ENCODE results near the gene LAMP1. TPM values are rescaled to one million over a fixed set of nuclear protein-coding genes. Genes with fewer than 3 reads are reported as not detected.
A peak's percentile ranks its signal among the peaks of the same experiment; 100 is the strongest.

LAMP1 gene
- total and polyA plus RNA-seq, 2 experiments from 2014 or later: 34.5 to 107 TPM

GRCh38 chr13:113321546-113321945 is 24.5 kb downstream of the LAMP1 start:
- no peak overlapping the region for H3K4me3 ChIP-seq
- no peak overlapping the region for H3K4me3 Mint-ChIP-seq
- DNase-seq (ENCODE audit: low spot score): no peak

More at GRCh38 chr13:113321546-113321945, 24.5 kb downstream of the LAMP1 start:
- no peak for TF ChIP-seq ZNF331 (CRISPR knock-in tag; IDR thresholded peaks at IDR 0.05; ENCODE audit: low read depth)
- TF ChIP-seq, protein P1, sequence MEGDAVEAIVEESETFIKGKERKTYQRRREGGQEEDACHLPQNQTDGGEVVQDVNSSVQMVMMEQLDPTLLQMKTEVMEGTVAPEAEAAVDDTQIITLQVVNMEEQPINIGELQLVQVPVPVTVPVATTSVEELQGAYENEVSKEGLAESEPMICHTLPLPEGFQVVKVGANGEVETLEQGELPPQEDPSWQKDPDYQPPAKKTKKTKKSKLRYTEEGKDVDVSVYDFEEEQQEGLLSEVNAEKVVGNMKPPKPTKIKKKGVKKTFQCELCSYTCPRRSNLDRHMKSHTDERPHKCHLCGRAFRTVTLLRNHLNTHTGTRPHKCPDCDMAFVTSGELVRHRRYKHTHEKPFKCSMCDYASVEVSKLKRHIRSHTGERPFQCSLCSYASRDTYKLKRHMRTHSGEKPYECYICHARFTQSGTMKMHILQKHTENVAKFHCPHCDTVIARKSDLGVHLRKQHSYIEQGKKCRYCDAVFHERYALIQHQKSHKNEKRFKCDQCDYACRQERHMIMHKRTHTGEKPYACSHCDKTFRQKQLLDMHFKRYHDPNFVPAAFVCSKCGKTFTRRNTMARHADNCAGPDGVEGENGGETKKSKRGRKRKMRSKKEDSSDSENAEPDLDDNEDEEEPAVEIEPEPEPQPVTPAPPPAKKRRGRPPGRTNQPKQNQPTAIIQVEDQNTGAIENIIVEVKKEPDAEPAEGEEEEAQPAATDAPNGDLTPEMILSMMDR (conservative IDR thresholded peaks at IDR 0.05; ENCODE audit: low read depth in 2 of 2): no peak
- TF ChIP-seq NANOG (IDR thresholded peaks at IDR 0.05; ENCODE audit: borderline replicate concordance): no peak
- no peak for TF ChIP-seq STAT1 (IDR thresholded peaks at IDR 0.05; ENCODE audit: unreplicated experiment)
- TF ChIP-seq, protein P2, sequence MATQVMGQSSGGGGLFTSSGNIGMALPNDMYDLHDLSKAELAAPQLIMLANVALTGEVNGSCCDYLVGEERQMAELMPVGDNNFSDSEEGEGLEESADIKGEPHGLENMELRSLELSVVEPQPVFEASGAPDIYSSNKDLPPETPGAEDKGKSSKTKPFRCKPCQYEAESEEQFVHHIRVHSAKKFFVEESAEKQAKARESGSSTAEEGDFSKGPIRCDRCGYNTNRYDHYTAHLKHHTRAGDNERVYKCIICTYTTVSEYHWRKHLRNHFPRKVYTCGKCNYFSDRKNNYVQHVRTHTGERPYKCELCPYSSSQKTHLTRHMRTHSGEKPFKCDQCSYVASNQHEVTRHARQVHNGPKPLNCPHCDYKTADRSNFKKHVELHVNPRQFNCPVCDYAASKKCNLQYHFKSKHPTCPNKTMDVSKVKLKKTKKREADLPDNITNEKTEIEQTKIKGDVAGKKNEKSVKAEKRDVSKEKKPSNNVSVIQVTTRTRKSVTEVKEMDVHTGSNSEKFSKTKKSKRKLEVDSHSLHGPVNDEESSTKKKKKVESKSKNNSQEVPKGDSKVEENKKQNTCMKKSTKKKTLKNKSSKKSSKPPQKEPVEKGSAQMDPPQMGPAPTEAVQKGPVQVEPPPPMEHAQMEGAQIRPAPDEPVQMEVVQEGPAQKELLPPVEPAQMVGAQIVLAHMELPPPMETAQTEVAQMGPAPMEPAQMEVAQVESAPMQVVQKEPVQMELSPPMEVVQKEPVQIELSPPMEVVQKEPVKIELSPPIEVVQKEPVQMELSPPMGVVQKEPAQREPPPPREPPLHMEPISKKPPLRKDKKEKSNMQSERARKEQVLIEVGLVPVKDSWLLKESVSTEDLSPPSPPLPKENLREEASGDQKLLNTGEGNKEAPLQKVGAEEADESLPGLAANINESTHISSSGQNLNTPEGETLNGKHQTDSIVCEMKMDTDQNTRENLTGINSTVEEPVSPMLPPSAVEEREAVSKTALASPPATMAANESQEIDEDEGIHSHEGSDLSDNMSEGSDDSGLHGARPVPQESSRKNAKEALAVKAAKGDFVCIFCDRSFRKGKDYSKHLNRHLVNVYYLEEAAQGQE (IDR thresholded peaks at IDR 0.05; ENCODE audit: unreplicated experiment): no peak
- no peak for TF ChIP-seq EZH2phosphoT487 (IDR thresholded peaks at IDR 0.05; ENCODE audit: unreplicated experiment)
- TF ChIP-seq CREB1 (CRISPR knock-in tag; IDR thresholded peaks at IDR 0.05; ENCODE audit: low read depth): no peak
- TF ChIP-seq EZH2 (IDR thresholded peaks at IDR 0.05; ENCODE audit: low read depth, unreplicated experiment): no peak
- TF ChIP-seq ZNF114 (CRISPR knock-in tag; IDR thresholded peaks at IDR 0.05): no peak
- TF ChIP-seq, protein P3, sequence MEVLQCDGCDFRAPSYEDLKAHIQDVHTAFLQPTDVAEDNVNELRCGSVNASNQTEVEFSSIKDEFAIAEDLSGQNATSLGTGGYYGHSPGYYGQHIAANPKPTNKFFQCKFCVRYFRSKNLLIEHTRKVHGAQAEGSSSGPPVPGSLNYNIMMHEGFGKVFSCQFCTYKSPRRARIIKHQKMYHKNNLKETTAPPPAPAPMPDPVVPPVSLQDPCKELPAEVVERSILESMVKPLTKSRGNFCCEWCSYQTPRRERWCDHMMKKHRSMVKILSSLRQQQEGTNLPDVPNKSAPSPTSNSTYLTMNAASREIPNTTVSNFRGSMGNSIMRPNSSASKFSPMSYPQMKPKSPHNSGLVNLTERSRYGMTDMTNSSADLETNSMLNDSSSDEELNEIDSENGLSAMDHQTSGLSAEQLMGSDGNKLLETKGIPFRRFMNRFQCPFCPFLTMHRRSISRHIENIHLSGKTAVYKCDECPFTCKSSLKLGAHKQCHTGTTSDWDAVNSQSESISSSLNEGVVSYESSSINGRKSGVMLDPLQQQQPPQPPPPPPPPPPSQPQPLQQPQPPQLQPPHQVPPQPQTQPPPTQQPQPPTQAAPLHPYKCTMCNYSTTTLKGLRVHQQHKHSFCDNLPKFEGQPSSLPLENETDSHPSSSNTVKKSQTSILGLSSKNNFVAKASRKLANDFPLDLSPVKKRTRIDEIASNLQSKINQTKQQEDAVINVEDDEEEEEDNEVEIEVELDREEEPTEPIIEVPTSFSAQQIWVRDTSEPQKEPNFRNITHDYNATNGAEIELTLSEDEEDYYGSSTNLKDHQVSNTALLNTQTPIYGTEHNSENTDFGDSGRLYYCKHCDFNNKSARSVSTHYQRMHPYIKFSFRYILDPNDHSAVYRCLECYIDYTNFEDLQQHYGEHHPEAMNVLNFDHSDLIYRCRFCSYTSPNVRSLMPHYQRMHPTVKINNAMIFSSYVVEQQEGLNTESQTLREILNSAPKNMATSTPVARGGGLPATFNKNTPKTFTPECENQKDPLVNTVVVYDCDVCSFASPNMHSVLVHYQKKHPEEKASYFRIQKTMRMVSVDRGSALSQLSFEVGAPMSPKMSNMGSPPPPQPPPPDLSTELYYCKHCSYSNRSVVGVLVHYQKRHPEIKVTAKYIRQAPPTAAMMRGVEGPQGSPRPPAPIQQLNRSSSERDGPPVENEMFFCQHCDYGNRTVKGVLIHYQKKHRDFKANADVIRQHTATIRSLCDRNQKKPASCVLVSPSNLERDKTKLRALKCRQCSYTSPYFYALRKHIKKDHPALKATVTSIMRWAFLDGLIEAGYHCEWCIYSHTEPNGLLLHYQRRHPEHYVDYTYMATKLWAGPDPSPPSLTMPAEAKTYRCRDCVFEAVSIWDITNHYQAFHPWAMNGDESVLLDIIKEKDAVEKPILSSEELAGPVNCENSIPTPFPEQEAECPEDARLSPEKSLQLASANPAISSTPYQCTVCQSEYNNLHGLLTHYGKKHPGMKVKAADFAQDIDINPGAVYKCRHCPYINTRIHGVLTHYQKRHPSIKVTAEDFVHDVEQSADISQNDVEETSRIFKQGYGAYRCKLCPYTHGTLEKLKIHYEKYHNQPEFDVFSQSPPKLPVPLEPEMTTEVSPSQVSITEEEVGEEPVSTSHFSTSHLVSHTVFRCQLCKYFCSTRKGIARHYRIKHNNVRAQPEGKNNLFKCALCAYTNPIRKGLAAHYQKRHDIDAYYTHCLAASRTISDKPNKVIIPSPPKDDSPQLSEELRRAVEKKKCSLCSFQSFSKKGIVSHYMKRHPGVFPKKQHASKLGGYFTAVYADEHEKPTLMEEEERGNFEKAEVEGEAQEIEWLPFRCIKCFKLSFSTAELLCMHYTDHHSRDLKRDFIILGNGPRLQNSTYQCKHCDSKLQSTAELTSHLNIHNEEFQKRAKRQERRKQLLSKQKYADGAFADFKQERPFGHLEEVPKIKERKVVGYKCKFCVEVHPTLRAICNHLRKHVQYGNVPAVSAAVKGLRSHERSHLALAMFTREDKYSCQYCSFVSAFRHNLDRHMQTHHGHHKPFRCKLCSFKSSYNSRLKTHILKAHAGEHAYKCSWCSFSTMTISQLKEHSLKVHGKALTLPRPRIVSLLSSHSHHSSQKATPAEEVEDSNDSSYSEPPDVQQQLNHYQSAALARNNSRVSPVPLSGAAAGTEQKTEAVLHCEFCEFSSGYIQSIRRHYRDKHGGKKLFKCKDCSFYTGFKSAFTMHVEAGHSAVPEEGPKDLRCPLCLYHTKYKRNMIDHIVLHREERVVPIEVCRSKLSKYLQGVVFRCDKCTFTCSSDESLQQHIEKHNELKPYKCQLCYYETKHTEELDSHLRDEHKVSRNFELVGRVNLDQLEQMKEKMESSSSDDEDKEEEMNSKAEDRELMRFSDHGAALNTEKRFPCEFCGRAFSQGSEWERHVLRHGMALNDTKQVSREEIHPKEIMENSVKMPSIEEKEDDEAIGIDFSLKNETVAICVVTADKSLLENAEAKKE (CRISPR knock-in tag; IDR thresholded peaks at IDR 0.05): no peak
- TF ChIP-seq POLR2AphosphoS5 (IDR thresholded peaks at IDR 0.05; ENCODE audit: low read depth): no peak
- TF ChIP-seq JUNB (IDR thresholded peaks at IDR 0.05; ENCODE audit: unreplicated experiment): no peak
- no peak for TF ChIP-seq ETS1 (IDR thresholded peaks at IDR 0.05)
- Histone ChIP-seq H3K4me1 (ENCODE audit: insufficient read depth) (no peaks in the 10 kb centered on the region), H3K9me2 (ENCODE audit: insufficient read depth) (no peaks in the 10 kb centered on the region), H3K79me2 (replicated peaks; ENCODE audit: insufficient read depth) (no peaks in the 10 kb centered on the region; the same call in 1 of the 2 replicates), H3K36me3 (ENCODE audit: insufficient read depth) (peaks cover 21% of the 10 kb centered on the region), H2AFZ (no peak overlapping the region), H4K20me1 (replicated peaks; ENCODE audit: insufficient read depth) (peaks cover 9% of the 10 kb centered on the region; the same call in 1 of the 2 replicates), H3K27me3 (ENCODE audit: insufficient read depth) (no peaks in the 10 kb centered on the region), H3K4me2 (no peak overlapping the region), H3K27ac (ENCODE audit: low read depth) (0 out of 2 replicates have a peak overlapping the region, but pooled peaks have one; percentile 30), H3F3A (replicated peaks; ENCODE audit: low read depth) (peaks cover 44% of the 10 kb centered on the region)
- ATAC-seq: no peak
- H3K27me3 Mint-ChIP-seq (ENCODE audit: insufficient read depth, low read depth, poor library complexity): peaks cover 12% of the 10 kb centered on the region
- no peak overlapping the region for H3K27ac Mint-ChIP-seq
- H3K4me1 Mint-ChIP-seq: no peaks in the 10 kb centered on the region
- peaks cover 66% of the 10 kb centered on the region for H3K36me3 Mint-ChIP-seq (ENCODE audit: low read depth)
- H3K9me3 Mint-ChIP-seq: no peaks in the 10 kb centered on the region

Measured in GM23338 (cell line).